GM10248 (cell line): ENCODE results near the gene CNPY3.
A peak's percentile ranks its signal among the peaks of the same experiment; 100 is the strongest.

Experiments used
- CTCF ChIA-PET: fragments of 300-600 bp; sonication (Branson Sonifier 250); formaldehyde crosslinking; extraction: SDS; loops from one replicate; lab custom pipeline; 2021; ENCODE audit warnings: antibody characterized with exemption; lab: Yijun Ruan, JAX
- POLR2A ChIA-PET: fragments of 350-650 bp; sonication (Branson Sonifier 250); formaldehyde crosslinking; extraction: SDS; loops from one replicate; lab custom pipeline; 2020; ENCODE audit warnings: antibody characterized with exemption; lab: Yijun Ruan, JAX
- DNase-seq: peaks from one replicate; pipeline ENCODE4 v3.0.0; 2012; ENCODE audit errors: extremely low spot score
- CTCF ChIP-seq: IDR thresholded peaks from 2 replicates; pipeline ENCODE4 v1.5.1; 2012; ENCODE audit warnings: mild to moderate bottlenecking, low read depth; ENCODE audit errors: extremely low read depth, missing control alignments, control extremely low read depth

The CNPY3 gene

GRCh38 chr6:42958125-42958524 is 28.8 kb downstream of the CNPY3 start:
- TF ChIP-seq CTCF = no peak
- CTCF ChIA-PET = interaction anchor here (1.1 kb wide), 1 partner anchor 11 kb away, joined by 3 read pairs; no protein-coding TSS in a partner anchor
- DNase-seq = no peak
- POLR2A ChIA-PET = interaction anchor here (0.6 kb wide), 1 partner anchor 25 kb away, joined by 4 read pairs; no protein-coding TSS in a partner anchor

GRCh38 chr6:42959917-42960242 is 30.6 kb downstream of the CNPY3 start:
- TF ChIP-seq CTCF = no peak
- CTCF ChIA-PET = interaction anchor here (0.8 to 1.1 kb wide), 2 partner anchors 21 to 40 kb away, joined by 3 to 4 read pairs; no protein-coding TSS in a partner anchor
- DNase-seq = no peak
- POLR2A ChIA-PET = no interaction called here

- no peak for TF ChIP-seq CTCF
- peak; percentile 53 for DNase-seq
- CTCF ChIA-PET = interaction anchor here (0.8 to 1.1 kb wide), 2 partner anchors 21 to 40 kb away, joined by 3 to 4 read pairs; no protein-coding TSS in a partner anchor
- POLR2A ChIA-PET = no interaction called here
Measured at GRCh38 chr6:42960243-42961019, 31.2 kb downstream of the CNPY3 start, which contains the start of gene GNMT. Gene GNMT, plus strand, starts transcription at chr6:42960754. Its CDS starts 14 bp downstream, at chr6:42960768.

- ChIA-PET CTCF (interaction anchor here (1.1 kb wide), 1 partner anchor 41 kb away, joined by 3 read pairs; no protein-coding TSS in a partner anchor), POLR2A (no interaction called here)
- DNase-seq = no peak
- no peak for TF ChIP-seq CTCF
Measured at GRCh38 chr6:42961020-42961470, 31.8 kb downstream of the CNPY3 start.

GRCh38 chr6:42962096-42962495 is 32.8 kb downstream of the CNPY3 start:
- no peak for TF ChIP-seq CTCF
- CTCF ChIA-PET = interaction anchor here (1.6 to 3.6 kb wide), 2 partner anchors 11 to 13 kb away, joined by 4 to 14 read pairs; no protein-coding TSS in a partner anchor
- POLR2A ChIA-PET = no interaction called here
- DNase-seq = no peak

GRCh38 chr6:42962502-42963178 is 33.4 kb downstream of the CNPY3 start:
- no peak for TF ChIP-seq CTCF

More at GRCh38 chr6:42962502-42963178, 33.4 kb downstream of the CNPY3 start:
- ChIA-PET POLR2A (no interaction called here), CTCF (interaction anchor here (1.6 to 3.6 kb wide), 2 partner anchors 10 to 13 kb away, joined by 4 to 14 read pairs; no protein-coding TSS in a partner anchor)
- no peak for DNase-seq
